Keratinocyte (primary cell): ENCODE data around the gene EGF.

Experiments used
- CTCF ChIP-seq, 3 experiments: IDR thresholded peaks in 1 of 3; conservative IDR thresholded peaks in 1 of 3; optimal IDR thresholded peaks in 1 of 3; 2 replicates in 2 of 3; 3 replicates in 1 of 3; pipeline versions ENCODE3 to v1.5.1; 2011; ENCODE audit warnings: low read length in 3 of 3, mild to moderate bottlenecking in 3 of 3, moderate library complexity in 2 of 3, control low read depth in 1 of 3, inconsistent platforms in 1 of 3; ENCODE audit not compliant: insufficient read depth in 2 of 3; ENCODE audit errors: extremely low read depth in 1 of 3
- EZH2 ChIP-seq: IDR thresholded peaks from one replicate; pipeline ENCODE4 v1.6.1; 2012; ENCODE audit warnings: inconsistent platforms, mild to moderate bottlenecking, low read length, moderate library complexity

- TF ChIP-seq CTCF (optimal IDR thresholded peaks at IDR 0.05 in 1 of 3, IDR thresholded peaks at IDR 0.05 in 1 of 3, conservative IDR thresholded peaks at IDR 0.05 in 1 of 3; ENCODE audit: extremely low read depth in 1 of 3, insufficient read depth in 2 of 3, low read length in 3 of 3) (no peak), EZH2 (no peak)
These were observed 107.5 kb downstream of the EGF start for GRCh38 chr4:110020139-110020538.
